NCI-H1417 treated with DMSO at 0.1 percent for 48 hours (cell line): Measurements from ENCODE around the gene KCTD2.
"Not testable (repeated sequence)": the region's sequence is repeated elsewhere in the genome, so short reads cannot be mapped to it uniquely, and the experiment has no call there.

Experiments used
- DNase-seq: peaks from one replicate; lab custom pipeline; 2025; lab: John Stamatoyannopoulos, UW

KCTD2 gene

GRCh38 chr17:75046407-75047289, at the start of gene KCTD2, which contains the start of gene ATP5PD:
KCTD2 (plus strand) TSS chr17:75047225; CDS start chr17:75047251, 26 bp downstream.
ATP5PD (minus strand) TSS chr17:75046969; CDS start chr17:75042650, 4,319 bp downstream.
- peak; percentile 71 for DNase-seq

- no peak for DNase-seq
Observed at GRCh38 chr17:74998783-74999182, 48.2 kb upstream of the KCTD2 start.

GRCh38 chr17:74999523-74999922, 47.5 kb upstream of the KCTD2 start:
- DNase-seq: no peak

GRCh38 chr17:75001915-75002843, 44.8 kb upstream of the KCTD2 start:
- no peak for DNase-seq

GRCh38 chr17:75003070-75003956, 43.7 kb upstream of the KCTD2 start:
- DNase-seq: no peak

- DNase-seq: no peak
Observed at GRCh38 chr17:75003957-75004355, 43.1 kb upstream of the KCTD2 start.

GRCh38 chr17:75004371-75004770, 42.7 kb upstream of the KCTD2 start:
- no peak for DNase-seq

GRCh38 chr17:75005291-75005690, 41.7 kb upstream of the KCTD2 start:
- DNase-seq: no peak

GRCh38 chr17:75006084-75006483, 40.9 kb upstream of the KCTD2 start:
- not testable (repeated sequence) for DNase-seq

GRCh38 chr17:75006653-75007052, 40.4 kb upstream of the KCTD2 start:
- DNase-seq: no peak

- DNase-seq: no peak
Observed at GRCh38 chr17:75008373-75008772, 38.7 kb upstream of the KCTD2 start.

- DNase-seq: no peak
Observed at GRCh38 chr17:75009139-75009724, 37.8 kb upstream of the KCTD2 start.

- no peak for DNase-seq
Observed at GRCh38 chr17:75010683-75011400, 36.2 kb upstream of the KCTD2 start.

GRCh38 chr17:75011401-75012095, 35.5 kb upstream of the KCTD2 start:
- no peak for DNase-seq

- DNase-seq: no peak
Observed at GRCh38 chr17:75012096-75012345, 35.0 kb upstream of the KCTD2 start.

GRCh38 chr17:75012346-75013091, 34.5 kb upstream of the KCTD2 start, which contains the start of gene MRPL58:
MRPL58 (plus strand) TSS chr17:75012670; CDS start chr17:75012687, 17 bp downstream.
- no peak for DNase-seq

- DNase-seq: no peak
Observed at GRCh38 chr17:75013092-75013559, 33.9 kb upstream of the KCTD2 start.

- no peak for DNase-seq
Observed at GRCh38 chr17:75019146-75019545, 27.9 kb upstream of the KCTD2 start.

- no peak for DNase-seq
Observed at GRCh38 chr17:75019710-75020109, 27.3 kb upstream of the KCTD2 start.
